Ishikawa (cell line): Measurements from ENCODE around the gene UBE2R2.

ENCODE experiments used
- CEBPB ChIP-seq: IDR thresholded peaks from 2 replicates; pipeline ENCODE4 v1.6.1; 2012
- CREB1 ChIP-seq: IDR thresholded peaks from 2 replicates; pipeline ENCODE4 v1.6.1; 2012; ENCODE audit warnings: low read depth
- EGR1 ChIP-seq: IDR thresholded peaks from 2 replicates; pipeline ENCODE4 v1.6.1; 2012
- EP300 ChIP-seq: IDR thresholded peaks from 2 replicates; pipeline ENCODE4 v1.6.1; 2012; ENCODE audit warnings: borderline replicate concordance
- FOXM1 ChIP-seq: IDR thresholded peaks from 2 replicates; pipeline ENCODE4 v1.6.1; 2012; ENCODE audit warnings: low read depth, borderline replicate concordance
- MAX ChIP-seq: IDR thresholded peaks from 2 replicates; pipeline ENCODE4 v1.6.1; 2012
- NFIC ChIP-seq: IDR thresholded peaks from 2 replicates; pipeline ENCODE4 v1.6.1; 2012
- RAD21 ChIP-seq: IDR thresholded peaks from 2 replicates; pipeline ENCODE4 v1.6.1; 2012; ENCODE audit warnings: low read depth
- REST ChIP-seq: IDR thresholded peaks from 2 replicates; pipeline ENCODE4 v1.6.1; 2012; ENCODE audit warnings: low read depth, mild to moderate bottlenecking
- TAF1 ChIP-seq: IDR thresholded peaks from 2 replicates; pipeline ENCODE4 v1.6.1; 2012; ENCODE audit warnings: low read depth, mild to moderate bottlenecking
- TCF12 ChIP-seq: IDR thresholded peaks from 2 replicates; pipeline ENCODE4 v1.6.1; 2012; ENCODE audit warnings: low read depth
- TEAD4 ChIP-seq: IDR thresholded peaks from 2 replicates; pipeline ENCODE4 v1.6.1; 2012
- USF1 ChIP-seq: IDR thresholded peaks from 2 replicates; pipeline ENCODE4 v1.6.1; 2012
- YY1 ChIP-seq: IDR thresholded peaks from 2 replicates; pipeline ENCODE4 v1.6.1; 2012; ENCODE audit warnings: low read depth
- ZBTB7A ChIP-seq: IDR thresholded peaks from 2 replicates; pipeline ENCODE4 v1.6.1; 2012; ENCODE audit warnings: low read depth

The UBE2R2 gene

DNA sequence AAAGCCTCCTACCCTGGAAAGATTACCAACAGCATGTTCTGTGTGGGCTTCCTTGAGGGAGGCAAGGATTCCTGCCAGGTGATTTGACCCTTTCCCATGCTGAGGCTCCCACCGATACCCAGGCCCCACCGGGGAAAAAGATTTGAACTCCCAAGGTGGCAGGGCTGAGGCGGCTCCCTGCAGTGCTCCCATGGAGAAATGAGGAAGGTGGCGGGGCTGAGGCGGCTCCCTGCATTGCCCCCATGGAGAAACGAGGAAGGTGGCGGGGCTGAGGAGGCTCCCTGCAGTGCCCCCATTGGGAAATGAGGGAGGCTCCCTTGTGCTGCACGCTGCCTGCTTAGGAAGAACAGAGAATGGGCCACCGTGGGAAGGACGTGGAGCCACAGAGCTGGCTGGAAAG is 18.4 kb upstream of the UBE2R2 start:
- no peak for TF ChIP-seq EP300
- TF ChIP-seq EGR1, result no peak
- TF ChIP-seq FOXM1, result no peak
- no peak for TF ChIP-seq TCF12
- no peak for TF ChIP-seq TEAD4
- no peak for TF ChIP-seq CEBPB
- TF ChIP-seq REST, result no peak
- no peak for TF ChIP-seq RAD21
- no peak for TF ChIP-seq USF1
- TF ChIP-seq MAX, result no peak
- TF ChIP-seq TAF1, result no peak
- TF ChIP-seq NFIC, result no peak
- no peak for TF ChIP-seq YY1
- TF ChIP-seq CREB1, result no peak
- no peak for TF ChIP-seq ZBTB7A

GRCh38 chr9:33799928-33800704 is 16.8 kb upstream of the UBE2R2 start:
- TF ChIP-seq TCF12 (no peak), CREB1 (no peak)

GRCh38 chr9:33800886-33801285 is 16.1 kb upstream of the UBE2R2 start:
- TF ChIP-seq TAF1 (no peak), EGR1 (no peak), REST (no peak), ZBTB7A (no peak), FOXM1 (no peak)

- TF ChIP-seq TCF12 (no peak), MAX (no peak), CREB1 (no peak), TEAD4 (no peak), ZBTB7A (no peak)
Measured at GRCh38 chr9:33809506-33809905, 7.5 kb upstream of the UBE2R2 start.

- TF ChIP-seq CEBPB, result 0 out of 2 replicates have a peak, but pooled peaks have one; percentile 4
- TF ChIP-seq FOXM1, result peak; percentile 97
- TF ChIP-seq RAD21, result peak; percentile 51
- no peak for TF ChIP-seq USF1
- no peak for TF ChIP-seq TEAD4
Measured at GRCh38 chr9:33813712-33814641, 3.0 kb upstream of the UBE2R2 start.

DNA sequence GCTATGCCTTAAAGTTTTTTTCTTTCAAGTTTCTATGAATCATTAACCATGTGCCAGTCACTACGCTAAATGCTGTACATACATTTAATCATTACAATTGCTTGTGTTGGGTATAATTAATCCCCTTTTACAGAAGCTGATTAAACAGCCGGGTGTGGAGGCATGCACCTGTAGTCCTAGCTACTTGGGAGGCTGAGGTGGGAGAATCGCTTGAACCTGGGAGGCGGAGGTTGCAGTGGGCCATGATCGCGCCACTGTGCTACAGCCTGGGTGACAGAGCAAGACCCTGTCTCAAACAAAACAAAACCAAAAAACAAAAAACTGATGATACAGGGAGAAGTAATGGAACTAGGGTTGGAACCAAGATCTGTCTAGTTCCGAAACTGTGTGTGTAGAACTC is 1.2 kb upstream of the UBE2R2 start:
- TF ChIP-seq CEBPB, result no peak
- TF ChIP-seq FOXM1, result no peak
